ENCODE data around the gene RPS10.
"Not testable (repeated sequence)": the region's sequence is repeated elsewhere in the genome, so short reads cannot be mapped to it uniquely, and the experiment has no call there.

The RPS10 gene

GRCh38 chr6:34447386-34447785 lies 21.5 kb upstream of the RPS10 start:
- DNase-seq, result no peak

- DNase-seq, result no peak
Observed at GRCh38 chr6:34445313-34445860, 19.5 kb upstream of the RPS10 start.

GRCh38 chr6:34441526-34441925 lies 15.7 kb upstream of the RPS10 start:
- no peak for DNase-seq

DNA sequence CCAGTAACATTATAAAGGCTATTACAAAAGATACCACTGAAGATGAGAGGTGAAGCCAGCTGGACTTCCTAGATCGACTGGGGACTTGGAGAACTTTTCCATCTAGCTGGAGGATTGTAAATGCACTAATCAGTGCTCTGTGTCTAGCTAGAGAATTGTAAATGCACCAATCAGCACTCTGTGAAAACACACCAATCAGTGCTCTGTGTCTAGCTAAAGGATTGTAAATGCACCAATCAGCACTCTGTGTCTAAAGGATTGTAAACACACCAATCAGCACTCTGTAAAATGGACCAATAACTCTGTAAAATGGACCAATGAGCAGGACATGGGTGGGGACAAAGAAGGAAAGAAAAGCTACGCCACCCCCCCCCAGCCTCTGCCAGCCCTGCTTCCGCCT lies 13.6 kb upstream of the RPS10 start:
- DNase-seq, result no peak

DNA sequence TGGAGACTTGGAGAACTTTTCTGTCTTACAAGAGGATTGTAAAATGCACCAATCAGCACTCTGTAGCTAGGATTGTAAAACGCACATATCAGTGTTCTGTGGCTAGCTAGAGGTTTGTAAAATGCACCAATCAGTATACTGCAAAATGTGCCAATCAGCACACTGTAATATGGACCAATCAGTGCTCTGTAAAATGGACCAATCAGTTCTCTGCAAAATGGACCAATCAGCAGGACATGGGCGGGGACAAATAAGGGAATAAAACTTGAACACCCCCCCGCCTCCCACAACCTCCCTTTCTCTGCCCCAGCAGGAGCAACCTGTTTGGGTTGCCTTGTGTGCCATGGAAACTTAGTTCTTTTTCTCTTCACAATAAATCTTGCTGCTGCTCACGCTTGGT lies 12.8 kb upstream of the RPS10 start:
- DNase-seq, result no peak

DNA sequence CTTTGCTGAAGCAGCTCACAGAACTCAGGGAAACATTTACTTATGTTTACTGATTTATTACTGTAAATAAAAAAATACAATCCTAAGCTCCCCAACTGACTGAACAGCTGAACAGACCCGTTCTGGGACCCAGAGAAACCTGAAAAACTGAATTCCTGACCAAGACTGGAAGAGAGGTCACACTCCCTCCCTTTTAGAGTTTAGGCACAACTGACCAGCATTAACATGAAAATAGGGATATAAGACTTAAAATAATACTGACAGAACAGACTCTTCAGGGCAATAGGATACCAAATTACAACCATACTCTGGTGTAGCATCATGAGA lies 11.7 kb upstream of the RPS10 start:
- no peak for DNase-seq

DNA sequence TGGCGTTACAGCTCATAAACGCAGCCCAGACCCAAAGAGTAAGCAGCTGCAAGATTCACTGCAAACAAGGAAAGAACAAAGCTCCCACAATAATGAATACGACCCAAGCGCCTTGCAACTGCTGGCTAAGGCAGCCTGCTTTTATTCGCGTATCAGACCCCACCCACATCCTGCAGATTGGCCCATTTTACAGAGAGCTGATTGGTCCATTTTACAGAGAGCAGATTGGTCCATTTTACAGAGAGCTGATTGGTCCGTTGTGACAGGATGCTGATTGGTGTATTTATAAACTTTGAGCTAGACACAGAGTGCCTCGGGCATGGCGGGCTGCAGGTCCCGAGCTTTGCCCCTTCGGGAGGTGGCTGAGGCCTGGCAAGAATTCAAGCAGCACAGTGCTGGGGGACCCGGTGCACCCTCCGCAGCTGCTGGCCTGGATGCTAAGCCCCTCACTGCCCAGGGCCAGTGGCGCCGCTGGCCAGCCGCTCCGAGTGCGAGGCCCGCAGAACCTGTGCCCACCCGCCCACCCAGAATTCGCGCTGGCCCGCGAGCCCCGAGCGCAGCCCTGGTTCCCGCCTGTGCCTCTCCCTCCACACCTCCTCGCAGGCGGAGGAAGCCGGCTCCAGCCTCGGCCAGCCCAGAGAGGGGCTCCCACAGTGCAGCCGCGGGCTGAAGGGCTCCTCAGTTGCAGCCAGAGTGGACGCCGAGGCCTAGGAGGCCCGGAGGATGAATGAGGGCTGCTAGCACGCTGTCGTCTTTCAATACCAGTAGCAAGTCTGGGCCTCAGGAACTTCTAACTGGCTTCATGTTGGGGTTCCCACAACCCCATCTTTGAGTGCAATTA lies 11.2 kb upstream of the RPS10 start:
- no peak for DNase-seq

DNA sequence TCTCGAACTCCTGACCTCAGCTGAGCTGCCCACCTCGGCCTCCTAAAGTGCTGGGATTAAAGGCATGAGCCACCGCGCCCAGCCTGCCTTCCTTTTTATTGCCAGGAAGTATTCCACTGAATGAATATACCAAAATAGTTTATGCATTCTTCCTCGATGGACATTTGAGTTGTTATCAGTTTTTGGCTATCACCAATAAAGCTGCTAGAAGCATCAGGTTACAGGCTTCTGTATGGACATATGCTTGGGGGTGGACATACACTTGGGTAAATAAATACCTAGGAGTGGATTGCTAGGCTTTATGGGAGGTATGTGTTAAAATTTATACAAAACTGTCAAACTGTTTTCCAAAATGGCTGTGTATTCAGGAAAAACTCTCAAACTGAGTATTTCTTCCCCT lies 10.0 kb upstream of the RPS10 start:
- no peak for DNase-seq

DNA sequence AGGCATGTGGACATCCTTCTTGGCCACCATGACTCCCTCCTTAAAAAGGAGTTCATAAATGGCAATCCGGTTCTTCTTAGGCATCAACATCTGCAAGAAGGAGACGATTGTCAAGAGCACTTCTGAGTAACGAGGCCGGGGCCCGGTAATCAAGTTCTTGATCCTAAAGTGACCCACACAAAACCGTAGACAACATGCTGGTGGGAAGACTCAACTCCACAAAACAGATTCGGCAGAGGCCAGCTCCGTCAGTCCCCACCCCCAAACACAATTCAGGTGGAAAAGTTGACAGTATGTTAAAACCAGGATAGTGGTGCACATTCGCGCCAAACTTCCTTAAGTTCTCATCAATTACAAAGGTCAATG lies 754 bp downstream of the RPS10 start:
- DNase-seq, result no peak

DNA sequence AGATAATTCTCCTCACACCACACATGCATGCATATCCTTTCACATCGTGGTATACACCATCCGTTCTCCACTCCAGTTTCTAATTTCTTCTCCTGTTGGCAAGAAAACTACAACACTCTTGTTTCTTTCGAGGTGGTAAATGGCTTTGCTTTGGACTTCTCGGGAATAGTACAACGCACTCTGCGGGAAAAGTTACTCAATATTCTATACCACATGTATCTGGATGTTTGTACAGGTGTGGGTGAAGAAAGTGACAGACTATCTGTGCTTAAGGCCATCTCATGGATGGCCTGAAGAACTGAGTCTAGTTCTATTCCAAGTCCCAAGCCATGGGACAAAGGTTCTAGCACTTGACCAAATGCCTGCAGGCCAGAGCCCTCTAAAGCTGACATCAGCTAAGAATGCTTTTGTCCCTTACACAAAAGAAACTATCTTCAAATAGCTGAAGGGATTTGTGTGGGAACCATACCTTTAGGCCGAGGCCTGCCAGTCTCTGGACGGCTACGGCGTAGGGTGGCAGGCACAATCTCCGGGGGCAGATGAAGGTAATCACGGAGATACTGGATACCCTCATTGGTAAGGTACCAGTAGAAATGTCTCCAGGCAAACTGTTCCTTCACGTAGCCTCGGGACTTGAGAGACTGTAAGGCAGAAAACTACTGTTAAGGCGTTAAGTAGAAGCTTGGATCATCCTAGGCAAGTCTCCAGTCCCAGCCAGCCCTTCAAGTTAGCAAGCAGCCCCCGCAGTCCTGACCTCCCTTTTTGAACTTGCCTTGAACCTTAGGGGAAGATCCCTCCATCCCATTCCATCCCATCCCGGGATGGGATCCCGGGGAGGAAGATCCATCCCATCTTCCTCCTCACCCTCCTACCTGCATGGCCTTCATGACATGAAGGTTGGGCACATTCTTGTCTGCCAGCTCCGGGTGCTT lies 1.4 kb downstream of the RPS10 start:
- DNase-seq, result no peak

GRCh38 chr6:34423254-34423653 lies 2.6 kb downstream of the RPS10 start:
- no peak for DNase-seq

DNA sequence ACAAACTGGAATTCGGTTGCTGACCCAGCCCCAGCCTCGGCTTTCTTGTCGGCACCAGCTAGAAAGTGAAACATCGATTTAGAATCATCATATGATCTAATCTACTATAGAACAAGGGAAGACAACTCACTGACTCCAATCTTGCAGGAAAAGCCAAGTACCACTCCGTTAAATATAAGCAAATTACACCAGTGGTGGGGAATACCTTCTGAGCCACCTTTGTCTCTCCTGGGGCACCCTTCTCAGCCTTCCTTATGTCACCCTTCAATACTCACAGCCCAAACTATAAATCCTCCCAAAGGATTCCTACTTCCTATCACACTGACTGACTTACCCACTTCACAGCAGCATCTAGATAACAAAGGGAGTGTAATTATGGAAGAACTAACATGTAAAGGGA lies 7.5 kb downstream of the RPS10 start:
- DNase-seq, result no peak

GRCh38 chr6:34416877-34417371 lies 8.9 kb downstream of the RPS10 start:
- no peak for DNase-seq

DNA sequence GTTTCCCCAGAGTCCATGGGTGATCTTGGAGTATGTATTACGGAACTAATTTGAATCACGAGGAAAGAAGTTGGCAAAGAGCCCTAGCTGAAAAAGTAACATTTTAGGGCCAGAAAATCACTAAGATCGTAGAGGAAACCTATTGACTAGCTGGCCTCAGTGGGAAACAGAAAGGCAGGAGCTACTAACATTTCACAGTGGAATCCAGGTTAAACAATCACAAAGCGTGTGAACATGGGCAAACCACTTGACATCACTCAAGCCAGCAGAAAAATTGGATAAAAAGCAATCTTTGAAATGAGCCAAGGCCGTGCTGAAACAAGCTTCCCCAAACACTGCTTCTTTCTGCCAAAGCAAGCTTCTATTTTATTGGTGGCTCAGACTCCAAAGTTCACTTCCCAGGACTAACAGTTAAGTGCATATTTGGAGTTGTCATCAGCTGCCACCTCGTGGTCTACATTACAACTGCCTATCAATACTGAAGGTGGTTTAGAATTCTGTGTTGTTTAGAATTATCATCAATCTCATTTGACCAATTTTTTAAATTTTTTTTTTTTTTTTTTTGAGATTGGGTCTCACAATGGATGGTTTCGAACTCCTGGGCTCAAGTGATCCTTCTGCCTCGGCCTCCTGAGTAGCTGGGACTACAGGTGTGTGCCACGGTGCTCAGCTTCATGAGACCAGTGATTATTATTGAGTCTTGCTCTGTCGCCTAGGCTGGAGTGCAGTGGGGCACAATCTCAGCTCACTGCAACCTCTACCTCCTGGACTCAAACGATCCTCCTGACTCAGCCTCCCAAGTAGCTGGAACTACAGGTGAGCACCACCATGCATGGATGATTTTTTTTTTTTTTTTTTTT lies 10.6 kb downstream of the RPS10 start:
- no peak for DNase-seq

GRCh38 chr6:34412643-34413214 lies 13.1 kb downstream of the RPS10 start:
- DNase-seq, result no peak

DNA sequence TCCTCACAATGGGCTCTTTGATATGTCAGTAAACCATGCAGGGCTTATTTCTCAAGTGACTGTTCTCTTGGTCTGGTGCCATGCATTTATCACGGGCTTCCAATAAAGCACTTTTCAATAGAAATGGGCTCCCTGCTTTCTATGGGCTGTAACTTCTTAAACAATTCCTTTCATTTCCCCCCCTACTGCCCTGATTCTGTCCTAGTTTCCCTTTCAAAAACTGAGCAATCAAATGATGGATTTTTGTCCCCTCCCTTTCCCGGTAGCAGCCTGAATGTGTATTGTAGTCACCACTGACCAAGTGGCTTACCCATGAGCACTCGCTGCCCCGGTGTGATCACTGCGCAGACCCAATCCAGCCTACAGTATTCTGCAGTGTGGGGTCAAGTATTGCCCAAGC lies 13.9 kb downstream of the RPS10 start:
- DNase-seq, result no peak

DNA sequence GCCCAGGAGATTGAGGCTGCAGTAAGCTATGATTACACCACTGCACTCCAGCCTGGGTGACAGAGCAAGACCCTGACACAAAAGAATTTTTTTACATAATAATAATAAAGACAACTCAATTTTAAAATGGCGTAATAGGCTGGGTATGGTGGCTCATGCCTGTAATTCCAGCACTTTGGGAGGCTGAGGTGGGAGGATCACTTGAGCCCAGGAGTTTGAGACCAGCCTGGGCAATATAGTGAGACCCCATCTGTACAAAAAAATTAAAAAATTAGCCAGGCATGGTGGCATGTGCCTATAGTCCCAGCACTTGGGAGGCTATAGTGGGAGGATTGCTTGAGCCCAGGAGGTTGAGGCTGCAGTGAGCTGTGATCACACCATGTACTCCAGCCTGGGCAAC lies 18.0 kb downstream of the RPS10 start:
- DNase-seq, result not testable (repeated sequence)

DNA sequence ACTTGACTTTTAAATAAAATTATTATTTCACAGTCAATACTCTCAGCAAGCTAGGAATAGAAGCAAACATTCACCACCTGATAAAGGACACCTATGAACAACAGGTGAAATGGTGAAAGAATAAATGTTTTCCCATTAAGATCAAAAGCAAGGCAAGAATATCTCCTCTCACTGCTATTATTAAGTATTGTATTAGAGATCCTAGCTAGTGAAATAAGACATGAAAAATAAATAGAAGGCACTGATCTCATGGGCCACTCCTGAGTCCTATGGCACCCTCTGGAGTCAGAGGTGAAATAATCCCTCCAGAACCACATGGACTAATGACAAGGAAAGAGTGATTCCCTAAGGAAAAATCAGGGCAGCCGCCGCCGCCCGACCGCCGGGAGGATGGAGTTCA lies 29.4 kb downstream of the RPS10 start:
- DNase-seq, result no peak

GRCh38 chr6:34393966-34394305 lies 31.9 kb downstream of the RPS10 start:
- no peak for DNase-seq

DNA sequence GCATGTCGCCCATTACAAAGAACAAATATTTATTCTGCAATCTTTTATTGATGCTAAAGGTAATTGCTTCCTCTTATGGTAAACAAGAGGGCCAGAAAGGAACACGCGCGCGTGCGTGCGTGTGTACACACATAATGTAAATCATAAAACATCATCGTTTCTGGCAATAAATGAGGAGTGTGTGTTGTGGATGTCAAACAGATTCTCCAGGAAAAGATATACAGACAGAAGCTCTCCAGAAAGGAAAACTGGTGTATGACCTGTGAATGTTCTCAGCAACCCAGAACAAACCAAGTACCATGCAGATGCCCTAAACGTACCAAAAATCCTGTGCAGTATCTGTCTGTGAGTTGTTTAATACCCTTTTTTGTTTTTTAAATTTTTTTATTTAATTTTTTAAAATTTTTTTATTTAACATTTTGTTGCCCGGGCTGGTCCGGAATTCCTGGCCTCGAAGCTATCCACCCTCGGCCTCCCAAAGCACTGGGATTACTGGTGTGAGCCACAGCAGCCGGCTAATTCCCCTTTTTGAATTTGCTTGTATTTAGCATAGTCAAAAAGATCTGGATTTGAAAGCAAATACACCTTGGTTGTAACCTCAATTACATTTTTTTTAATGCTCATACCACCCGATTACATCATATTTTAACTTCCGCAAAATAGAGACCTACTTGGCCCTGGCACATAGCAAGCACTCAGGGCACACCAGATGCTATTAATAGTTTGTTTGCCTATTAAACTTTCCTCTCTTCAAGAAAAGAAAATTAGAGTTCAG lies 32.5 kb downstream of the RPS10 start:
- DNase-seq, result no peak

GRCh38 chr6:34392497-34393190 lies 33.2 kb downstream of the RPS10 start, which contains the start of gene NUDT3:
NUDT3 (minus strand) TSS chr6:34392669; CDS start chr6:34392362, 307 bp downstream.
- DNase-seq, result peak; percentile 67

All from NCI-H2107 (cell line).